Measurements from ENCODE around the gene IMMP2L. TPM values are rescaled to one million over a fixed set of nuclear protein-coding genes. Genes with fewer than 3 reads are reported as not detected.

IMMP2L gene
- total and polyA plus RNA-seq, 2 of the 8 experiments (the other 6 are each of a cell fraction or from before 2014, with no cell fraction given) = 2.3 to 10.1 TPM

DNA sequence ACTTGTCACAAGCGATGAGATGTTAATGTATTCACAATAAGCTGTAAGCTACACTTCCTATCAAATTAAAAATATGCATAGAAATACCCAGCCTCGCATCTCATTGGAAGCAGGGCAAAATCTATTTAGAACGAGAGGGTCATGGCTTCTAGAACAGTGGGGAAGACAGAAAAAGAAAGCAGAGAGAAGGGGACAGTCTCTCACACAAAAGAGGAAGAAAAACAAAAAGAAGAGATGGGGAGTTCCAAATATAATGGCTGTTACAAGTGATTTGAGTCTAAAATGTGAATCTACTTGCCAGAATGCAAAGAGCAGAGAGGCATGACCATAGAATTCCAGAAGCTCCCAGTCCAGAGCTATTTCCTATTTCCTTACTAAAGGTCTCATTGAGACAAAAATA, 457.6 kb downstream of the IMMP2L start (continued):
- TF ChIP-seq, protein P1, sequence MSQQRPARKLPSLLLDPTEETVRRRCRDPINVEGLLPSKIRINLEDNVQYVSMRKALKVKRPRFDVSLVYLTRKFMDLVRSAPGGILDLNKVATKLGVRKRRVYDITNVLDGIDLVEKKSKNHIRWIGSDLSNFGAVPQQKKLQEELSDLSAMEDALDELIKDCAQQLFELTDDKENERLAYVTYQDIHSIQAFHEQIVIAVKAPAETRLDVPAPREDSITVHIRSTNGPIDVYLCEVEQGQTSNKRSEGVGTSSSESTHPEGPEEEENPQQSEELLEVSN (IDR thresholded peaks at IDR 0.05) = no peak
- TF ChIP-seq EZH2 (IDR thresholded peaks at IDR 0.05; ENCODE audit: low read depth, low read length, severe bottlenecking) = no peak
- TF ChIP-seq POLR2AphosphoS5 (IDR thresholded peaks at IDR 0.05; ENCODE audit: low read depth, low read length) = no peak

All from H1 (cell line).